Fibroblast of lung (primary cell): ENCODE measurements around the gene ARHGEF3.

Experiments used
- CTCF ChIP-seq, 2 donors: IDR thresholded peaks in 1 of 2; conservative IDR thresholded peaks in 1 of 2; 1 replicate in 1 of 2; 2 replicates in 1 of 2; pipeline ENCODE4 v1.5.1; 2011 to 2012; ENCODE audit warnings: low read length in 2 of 2, control low read depth in 1 of 2, inconsistent platforms in 1 of 2, low read depth in 1 of 2, mild to moderate bottlenecking in 1 of 2
- EZH2 ChIP-seq: IDR thresholded peaks from 2 replicates; pipeline ENCODE4 v1.5.1; 2012; ENCODE audit warnings: low read length, control low read depth, mild to moderate bottlenecking; ENCODE audit errors: missing control alignments

GRCh38 chr3:56693750-56694149 lies 108.0 kb downstream of the ARHGEF3 start:
- TF ChIP-seq CTCF (conservative IDR thresholded peaks at IDR 0.05 in 1 of 2, IDR thresholded peaks at IDR 0.05 in 1 of 2; ENCODE audit: low read depth in 1 of 2, low read length in 2 of 2) (no peak), EZH2 (no peak)
